Thyroid gland (tissue), 4 donors: ENCODE data around the gene KIAA1671.

ENCODE experiments used
- CTCF ChIP-seq, 6 experiments: fragments of 200-600 bp in 3 of 6; fragments of 450-650 bp in 3 of 6; sonication (generic) in 3 of 6; IDR thresholded peaks; one replicate each; pipeline ENCODE4 v1.5.1; 2016 to 2019; ENCODE audit warnings: antibody characterized with exemption in 6 of 6, mild to moderate bottlenecking in 2 of 6, inconsistent platforms in 1 of 6, moderate library complexity in 1 of 6
- POLR2A ChIP-seq, 2 donors: fragments of 450-650 bp; IDR thresholded peaks; one replicate each; pipeline ENCODE4 v1.6.1; 2017; ENCODE audit warnings: antibody characterized with exemption in 2 of 2, mild to moderate bottlenecking in 2 of 2, moderate library complexity in 1 of 2

DNA sequence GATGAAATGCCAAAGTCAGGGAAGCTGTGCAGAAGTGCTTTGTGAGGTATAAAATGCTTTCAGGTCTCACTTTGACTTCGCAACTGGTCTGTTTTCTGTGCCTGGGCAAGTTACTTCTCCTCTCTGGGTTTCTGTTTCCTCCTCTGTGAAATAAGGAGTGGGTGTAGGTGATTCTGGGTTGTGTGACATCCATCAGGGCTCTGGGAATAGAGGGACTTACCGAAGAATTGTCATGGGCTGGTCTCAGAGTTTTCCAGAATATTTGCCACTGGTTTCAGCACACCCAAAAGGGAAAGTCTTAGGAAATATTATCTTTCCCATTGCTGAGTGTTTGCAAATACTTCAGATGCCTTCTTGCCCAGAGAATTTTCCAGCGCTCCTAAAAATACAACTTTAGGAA lies 118.4 kb downstream of the KIAA1671 start:
- no peak for TF ChIP-seq CTCF (IDR thresholded peaks at IDR 0.05)
- peak in 1 of 2 donors; percentile 10 for TF ChIP-seq POLR2A (IDR thresholded peaks at IDR 0.05)
